Measurements from ENCODE around the gene RGN.
A peak's percentile ranks its signal among the peaks of the same experiment; 100 is the strongest.
"Not testable (repeated sequence)": the region's sequence is repeated elsewhere in the genome, so short reads cannot be mapped to it uniquely, and the experiment has no call there.

RGN gene

DNA sequence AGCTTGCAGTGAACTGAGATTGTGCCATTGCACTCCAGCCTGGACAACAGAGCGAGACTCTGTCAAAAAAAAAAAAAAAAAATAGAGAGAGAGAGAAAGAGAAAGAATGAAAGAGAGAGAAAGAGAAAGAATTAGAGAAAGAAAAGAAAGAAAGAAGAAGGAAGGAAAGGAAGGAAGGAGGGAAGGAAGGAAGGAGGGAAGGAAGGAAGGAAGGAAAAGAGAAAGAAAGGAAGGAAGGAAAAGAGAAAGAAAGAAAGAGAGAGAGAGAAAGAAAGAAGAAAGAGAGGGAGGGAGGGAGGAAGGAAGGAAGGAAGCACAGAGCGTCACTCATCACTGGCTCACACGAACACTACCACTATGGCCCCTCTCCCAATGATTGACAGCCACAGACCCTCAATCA is 46.2 kb downstream of the RGN start:
- not testable (repeated sequence) for H3K4me3 ChIP-seq (ENCODE audit: extremely low read depth, insufficient read depth, low read length, poor library complexity, severe bottlenecking); H3K27ac ChIP-seq (ENCODE audit: low read depth, low read length, severe bottlenecking); H3K4me1 ChIP-seq (ENCODE audit: control insufficient read depth, insufficient read depth, low read length, poor library complexity, severe bottlenecking); H3K9me3 ChIP-seq (ENCODE audit: control insufficient read depth, low read length); H3K36me3 ChIP-seq (ENCODE audit: control insufficient read depth, insufficient read depth, low read length)
- no CpG with 5 or more reads among the region's 3 CpGs for WGBS, 2 experiments (ENCODE audit: insufficient coverage in 2 of 2)

DNA sequence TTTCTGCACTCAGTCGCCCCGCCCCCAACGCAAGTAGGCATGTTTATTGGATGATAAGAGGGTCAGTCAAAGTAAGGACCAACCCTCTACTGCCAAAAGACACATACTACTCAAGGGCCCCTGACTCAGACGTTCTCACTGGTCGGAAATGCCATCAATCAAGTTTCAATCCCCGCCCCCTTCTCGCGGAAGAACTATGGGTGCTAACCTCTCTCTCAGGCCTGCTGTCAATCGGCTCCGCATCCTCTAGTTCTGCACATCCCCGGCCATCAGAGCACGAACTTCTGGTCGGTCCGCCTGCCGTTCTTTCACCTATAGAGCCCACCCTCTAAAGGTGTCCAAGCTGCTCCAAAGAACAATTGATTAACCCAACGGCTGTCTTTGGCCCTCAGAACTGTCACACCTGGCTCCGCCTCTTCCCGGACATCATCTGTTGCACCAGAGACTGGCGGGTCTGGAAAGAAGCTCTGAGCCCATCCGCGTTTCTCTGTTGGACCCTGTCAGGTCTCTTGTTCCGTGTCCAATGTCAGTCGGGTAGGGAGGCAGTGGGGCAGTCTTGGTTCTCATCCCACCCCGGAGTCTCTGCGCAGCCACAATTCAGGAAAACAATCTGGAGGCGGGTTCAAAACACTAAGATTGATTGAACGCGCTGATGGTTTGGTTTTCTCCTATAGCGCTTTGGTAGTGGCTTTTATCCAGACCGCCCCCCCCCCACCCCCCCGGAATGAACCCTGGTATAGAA is 51.1 kb downstream of the RGN start:
- Histone ChIP-seq H3K36me3 (ENCODE audit: control insufficient read depth, insufficient read depth, low read length) (no peaks in the 10 kb centered on the region), H3K4me1 (ENCODE audit: control insufficient read depth, insufficient read depth, low read length, poor library complexity, severe bottlenecking) (no peaks in the 10 kb centered on the region), H3K27ac (ENCODE audit: low read depth, low read length, severe bottlenecking) (peak overlapping the region; percentile 45), H3K9me3 (ENCODE audit: control insufficient read depth, low read length) (no peaks in the 10 kb centered on the region), H3K4me3 (ENCODE audit: extremely low read depth, insufficient read depth, low read length, poor library complexity, severe bottlenecking) (peak overlapping the region; percentile 49)
- WGBS, 2 experiments (ENCODE audit: insufficient coverage in 2 of 2): 1 to 5% methylated on average over 8 to 12 of the region's 31 CpGs

GRCh38 chrX:47129899-47130358 is 51.7 kb downstream of the RGN start:
- Histone ChIP-seq H3K36me3 (ENCODE audit: control insufficient read depth, insufficient read depth, low read length) (no peaks in the 10 kb centered on the region), H3K4me1 (ENCODE audit: control insufficient read depth, insufficient read depth, low read length, poor library complexity, severe bottlenecking) (no peaks in the 10 kb centered on the region), H3K9me3 (ENCODE audit: control insufficient read depth, low read length) (no peaks in the 10 kb centered on the region), H3K4me3 (ENCODE audit: extremely low read depth, insufficient read depth, low read length, poor library complexity, severe bottlenecking) (peak overlapping the region; percentile 49), H3K27ac (ENCODE audit: low read depth, low read length, severe bottlenecking) (no peak overlapping the region)
- WGBS, 2 experiments (ENCODE audit: insufficient coverage in 2 of 2): 26 to 56% methylated on average over 3 of the region's 11 CpGs

GRCh38 chrX:47133493-47133892 is 55.2 kb downstream of the RGN start:
- H3K4me1 ChIP-seq (ENCODE audit: control insufficient read depth, insufficient read depth, low read length, poor library complexity, severe bottlenecking): no peaks in the 10 kb centered on the region
- H3K9me3 ChIP-seq (ENCODE audit: control insufficient read depth, low read length): no peaks in the 10 kb centered on the region
- no peaks in the 10 kb centered on the region for H3K36me3 ChIP-seq (ENCODE audit: control insufficient read depth, insufficient read depth, low read length)
- WGBS, 2 experiments (ENCODE audit: insufficient coverage in 2 of 2): 67% methylated on average over 1 of the region's 5 CpGs; no CpG with 5 or more reads in 1 of the 2 experiments
- no peak overlapping the region for H3K4me3 ChIP-seq (ENCODE audit: extremely low read depth, insufficient read depth, low read length, poor library complexity, severe bottlenecking)
- no peak overlapping the region for H3K27ac ChIP-seq (ENCODE audit: low read depth, low read length, severe bottlenecking)

GRCh38 chrX:47135650-47136049 is 57.4 kb downstream of the RGN start:
- 83 to 96% methylated on average over 3 to 4 of the region's 5 CpGs for WGBS, 2 experiments (ENCODE audit: insufficient coverage in 2 of 2)

DNA sequence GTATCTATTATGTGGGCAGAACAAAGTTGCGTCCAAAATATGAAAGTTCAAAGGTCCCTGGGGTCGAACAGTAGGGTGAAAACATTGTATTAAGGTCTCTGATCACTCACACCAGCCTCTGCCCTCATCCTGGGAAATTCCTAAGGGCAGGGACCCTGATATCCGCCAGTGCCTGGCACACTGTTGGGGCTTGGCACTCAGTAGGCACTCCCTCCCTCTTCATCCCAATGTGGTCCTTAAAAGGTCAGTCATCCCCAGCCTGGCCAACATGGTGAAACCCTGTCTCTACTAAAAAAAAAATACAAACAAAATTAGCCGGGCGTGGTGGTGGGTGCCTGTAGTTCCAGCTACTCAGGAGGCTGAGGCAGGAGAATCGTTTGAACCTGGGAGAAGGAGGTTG is 59.9 kb downstream of the RGN start:
- no peak overlapping the region for H3K4me3 ChIP-seq (ENCODE audit: extremely low read depth, insufficient read depth, low read length, poor library complexity, severe bottlenecking)
- H3K36me3 ChIP-seq (ENCODE audit: control insufficient read depth, insufficient read depth, low read length): peaks cover 13% of the 10 kb centered on the region
- no peaks in the 10 kb centered on the region for H3K9me3 ChIP-seq (ENCODE audit: control insufficient read depth, low read length)
- no peak overlapping the region for H3K27ac ChIP-seq (ENCODE audit: low read depth, low read length, severe bottlenecking)
- H3K4me1 ChIP-seq (ENCODE audit: control insufficient read depth, insufficient read depth, low read length, poor library complexity, severe bottlenecking): no peaks in the 10 kb centered on the region
- 80 to 100% methylated on average over 1 of the region's 6 CpGs for WGBS, 2 experiments (ENCODE audit: insufficient coverage in 2 of 2)

More at GRCh38 chrX:47135650-47136049, 57.4 kb downstream of the RGN start:
- not testable (repeated sequence) for H3K36me3 ChIP-seq (ENCODE audit: control insufficient read depth, insufficient read depth, low read length); H3K9me3 ChIP-seq (ENCODE audit: control insufficient read depth, low read length); H3K4me3 ChIP-seq (ENCODE audit: extremely low read depth, insufficient read depth, low read length, poor library complexity, severe bottlenecking); H3K4me1 ChIP-seq (ENCODE audit: control insufficient read depth, insufficient read depth, low read length, poor library complexity, severe bottlenecking); H3K27ac ChIP-seq (ENCODE audit: low read depth, low read length, severe bottlenecking)

Measured in mesodermal cell (in vitro differentiated cells).